Uterus (tissue), 4 donors: ENCODE measurements around the gene USP22. TPM values are rescaled to one million over a fixed set of nuclear protein-coding genes. Genes with fewer than 3 reads are reported as not detected.

Experiments used
- DNase-seq, 2 donors: peaks; one replicate each; pipeline ENCODE4 v3.0.0-alpha.2; 2019 to 2020
- H3K27ac ChIP-seq, 2 donors: fragments of 200-600 bp; sonication (generic); 1 replicate in 1 of 2; 2 replicates in 1 of 2; pipeline ENCODE4 v1.5.1; 2016 to 2018
- H3K27me3 ChIP-seq, 2 donors: fragments of 200-600 bp; sonication (generic); one replicate each; pipeline ENCODE4 v1.5.1; 2018 to 2019; ENCODE audit warnings: control low read depth in 1 of 2
- H3K36me3 ChIP-seq, 2 donors: fragments of 200-600 bp; sonication (generic); one replicate each; pipeline ENCODE4 v1.5.1; 2019; ENCODE audit warnings: control low read depth in 1 of 2
- H3K4me1 ChIP-seq, 2 donors: fragments of 200-600 bp; sonication (generic); one replicate each; pipeline ENCODE4 v1.5.1; 2018 to 2019; ENCODE audit warnings: control low read depth in 1 of 2
- H3K4me3 ChIP-seq, 2 donors: fragments of 200-600 bp; sonication (generic); 1 replicate in 1 of 2; 2 replicates in 1 of 2; pipeline ENCODE4 v1.5.1; 2018 to 2019; ENCODE audit warnings: mild to moderate bottlenecking in 1 of 2
- H3K9me3 ChIP-seq, 2 donors: fragments of 200-600 bp; sonication (generic); one replicate each; pipeline ENCODE4 v1.5.1; 2019; ENCODE audit warnings: control low read depth in 1 of 2
- CTCF ChIP-seq, 4 experiments: fragments of 200-600 bp in 2 of 4; fragments of 450-650 bp in 2 of 4; sonication (generic) in 2 of 4; IDR thresholded peaks; one replicate each; pipeline ENCODE4 v1.5.1; 2016 to 2019; ENCODE audit warnings: antibody characterized with exemption in 4 of 4, mild to moderate bottlenecking in 2 of 4, moderate library complexity in 1 of 4
- POLR2A ChIP-seq, 2 donors: fragments of 450-650 bp; IDR thresholded peaks; one replicate each; pipeline ENCODE4 v1.6.1; 2016; ENCODE audit warnings: antibody characterized with exemption in 2 of 2, mild to moderate bottlenecking in 1 of 2, moderate library complexity in 1 of 2
- intact Hi-C: fragments of 100-400 bp; cut with DNase I; formaldehyde crosslinking; loops from one replicate; pipeline ENCODE4 v1.15.1; 2023; ENCODE audit warnings: low total_unique reads
- total RNA-seq, 4 donors: library from RNA; depleted of rRNA in 3 of 4; stranded (reverse); fragments of >200 nt in 3 of 4; gene quantifications; one replicate each; pipeline versions ENCODE4 v1.1.0 to v1.2.4, GENCODE V29; 2014 to 2023
- donor health status: DM: yes; HTN: yes; CAD: no.

The USP22 gene
- total RNA-seq, 4 donors from 2014 or later, result 110 to 299 (median 189) TPM

GRCh38 chr17:20999044-20999573, 43.7 kb downstream of the USP22 start:
- no peaks in the 10 kb centered on the region for H3K27me3 ChIP-seq
- DNase-seq, result peak; percentile 42 to 54
- no peak overlapping the region for H3K4me3 ChIP-seq
- intact Hi-C loops, result no loop called here
- H3K9me3 ChIP-seq, result no peaks in the 10 kb centered on the region
- peaks cover 0 to 16% of the 10 kb centered on the region in 2 donors for H3K4me1 ChIP-seq
- peak overlapping the region; percentile 53 to 64 for H3K27ac ChIP-seq
- no peaks in the 10 kb centered on the region for H3K36me3 ChIP-seq
- TF ChIP-seq POLR2A (IDR thresholded peaks at IDR 0.05), result no peak
- TF ChIP-seq CTCF (IDR thresholded peaks at IDR 0.05), result no peak

GRCh38 chr17:20998571-20999043, 44.2 kb downstream of the USP22 start:
- H3K36me3 ChIP-seq, result no peaks in the 10 kb centered on the region
- DNase-seq, result no peak
- intact Hi-C loops, result no loop called here
- peak overlapping the region; percentile 53 to 64 for H3K27ac ChIP-seq
- no peaks in the 10 kb centered on the region for H3K9me3 ChIP-seq
- no peak overlapping the region for H3K4me3 ChIP-seq
- H3K27me3 ChIP-seq, result no peaks in the 10 kb centered on the region
- peaks cover 0 to 16% of the 10 kb centered on the region in 2 donors for H3K4me1 ChIP-seq
- TF ChIP-seq POLR2A (IDR thresholded peaks at IDR 0.05), result no peak
- TF ChIP-seq CTCF (IDR thresholded peaks at IDR 0.05), result no peak

- H3K4me1 ChIP-seq, result peaks cover 0 to 16% of the 10 kb centered on the region in 2 donors
- H3K4me3 ChIP-seq, result no peak overlapping the region
- H3K27me3 ChIP-seq, result no peaks in the 10 kb centered on the region
- peak overlapping the region; percentile 53 to 64 for H3K27ac ChIP-seq
- H3K36me3 ChIP-seq, result no peaks in the 10 kb centered on the region
- TF ChIP-seq POLR2A (IDR thresholded peaks at IDR 0.05) (no peak), CTCF (IDR thresholded peaks at IDR 0.05) (no peak)
- no peak for DNase-seq
- no peaks in the 10 kb centered on the region for H3K9me3 ChIP-seq
- intact Hi-C loops, result no loop called here
Observed at GRCh38 chr17:20997711-20998570, 44.9 kb downstream of the USP22 start.

- Histone ChIP-seq H3K27me3 (no peaks in the 10 kb centered on the region), H3K27ac (peak overlapping the region in 1 of 2 donors; percentile 39), H3K36me3 (no peaks in the 10 kb centered on the region), H3K9me3 (no peaks in the 10 kb centered on the region), H3K4me3 (no peak overlapping the region), H3K4me1 (peaks cover 0 to 12% of the 10 kb centered on the region in 2 donors)
- no peak for DNase-seq
- TF ChIP-seq CTCF (IDR thresholded peaks at IDR 0.05) (no peak), POLR2A (IDR thresholded peaks at IDR 0.05) (no peak)
- intact Hi-C loops, result no loop called here
Observed at GRCh38 chr17:20996724-20997615, 45.8 kb downstream of the USP22 start.
